ENCODE measurements around the gene MYO6.

GRCh38 chr6:75870389-75870788, 121.3 kb downstream of the MYO6 start:
- TF ChIP-seq CTCF (IDR thresholded peaks at IDR 0.05) (no peak), ZFX (IDR thresholded peaks at IDR 0.05; ENCODE audit: borderline replicate concordance) (no peak)

Measured in 22Rv1 (cell line).